Measurements from ENCODE around the gene SHROOM3. TPM values are rescaled to one million over a fixed set of nuclear protein-coding genes. Genes with fewer than 3 reads are reported as not detected.

Gene SHROOM3
- total RNA-seq, 2 donors from 2014 or later = 142 to 160 TPM

- DNase-seq = no peak
- Histone ChIP-seq H3K4me1 (no peaks in the 10 kb centered on the region), H3K9me3 (no peaks in the 10 kb centered on the region), H3K4me3 (no peak overlapping the region), H3K9ac (ENCODE audit: low read depth in 2 of 2, low read length in 2 of 2) (no peak overlapping the region), H3K27ac (no peak overlapping the region), H3K36me3 (no peaks in the 10 kb centered on the region), H3K27me3 (no peaks in the 10 kb centered on the region)
- intact Hi-C loops (cut with DNase I) = no loop called here
- no peak for TF ChIP-seq CTCF (IDR thresholded peaks at IDR 0.05)
Observed at GRCh38 chr4:76470532-76470931, 35.5 kb downstream of the SHROOM3 start.

- Histone ChIP-seq H3K27me3 (no peaks in the 10 kb centered on the region), H3K9me3 (no peaks in the 10 kb centered on the region), H3K4me3 (no peak overlapping the region), H3K4me1 (no peaks in the 10 kb centered on the region), H3K36me3 (no peaks in the 10 kb centered on the region), H3K27ac (no peak overlapping the region), H3K9ac (ENCODE audit: low read depth in 2 of 2, low read length in 2 of 2) (no peak overlapping the region)
- intact Hi-C loops (cut with DNase I) = no loop called here
- DNase-seq = no peak
- no peak for TF ChIP-seq CTCF (IDR thresholded peaks at IDR 0.05)
Observed at GRCh38 chr4:76476571-76476970, 41.5 kb downstream of the SHROOM3 start.

GRCh38 chr4:76484654-76485053, 49.6 kb downstream of the SHROOM3 start:
- no peak overlapping the region for H3K4me3 ChIP-seq
- no peaks in the 10 kb centered on the region for H3K27me3 ChIP-seq
- DNase-seq = no peak
- intact Hi-C loops (cut with DNase I) = no loop called here
- H3K27ac ChIP-seq = no peak overlapping the region
- no peaks in the 10 kb centered on the region for H3K9me3 ChIP-seq
- no peaks in the 10 kb centered on the region for H3K4me1 ChIP-seq
- no peak for TF ChIP-seq CTCF (IDR thresholded peaks at IDR 0.05)
- no peaks in the 10 kb centered on the region for H3K36me3 ChIP-seq
- H3K9ac ChIP-seq (ENCODE audit: low read depth in 2 of 2, low read length in 2 of 2) = no peak overlapping the region

GRCh38 chr4:76485450-76485849, 50.4 kb downstream of the SHROOM3 start:
- intact Hi-C loops (cut with DNase I) = no loop called here
- no peak for TF ChIP-seq CTCF (IDR thresholded peaks at IDR 0.05)
- Histone ChIP-seq H3K9ac (ENCODE audit: low read depth in 2 of 2, low read length in 2 of 2) (no peak overlapping the region), H3K36me3 (no peaks in the 10 kb centered on the region), H3K27ac (no peak overlapping the region), H3K9me3 (no peaks in the 10 kb centered on the region), H3K4me3 (no peak overlapping the region), H3K4me1 (no peaks in the 10 kb centered on the region), H3K27me3 (no peaks in the 10 kb centered on the region)
- peak; percentile 25 for DNase-seq

- Histone ChIP-seq H3K27me3 (no peaks in the 10 kb centered on the region), H3K4me3 (no peak overlapping the region), H3K9ac (ENCODE audit: low read depth in 2 of 2, low read length in 2 of 2) (no peak overlapping the region), H3K27ac (no peak overlapping the region), H3K4me1 (no peaks in the 10 kb centered on the region), H3K36me3 (no peaks in the 10 kb centered on the region), H3K9me3 (no peaks in the 10 kb centered on the region)
- no peak for TF ChIP-seq CTCF (IDR thresholded peaks at IDR 0.05)
- DNase-seq = no peak
- intact Hi-C loops (cut with DNase I) = no loop called here
Observed at GRCh38 chr4:76486588-76487276, 51.7 kb downstream of the SHROOM3 start.

Data from colonic mucosa (tissue), 4 donors.